Epithelial cell of esophagus (primary cell): ENCODE measurements around the gene HOXA9.

Source experiments
- DNase-seq: peaks from one replicate; pipeline ENCODE4 v3.0.0; 2010; ENCODE audit warnings: low read depth
- H3K4me3 ChIP-seq: 2 replicates; pipeline ENCODE4 v1.5.1; 2011; ENCODE audit warnings: mild to moderate bottlenecking, low read length, control low read depth
- TF ChIP-seq, protein P1 (sequence below): IDR thresholded peaks from 2 replicates; pipeline ENCODE4 v1.5.1; 2011; ENCODE audit warnings: low read depth, mild to moderate bottlenecking, low read length, control low read depth, inconsistent platforms; ENCODE audit not compliant: insufficient read depth; ENCODE audit errors: missing control alignments

Gene HOXA9

GRCh38 chr7:27155816-27156507 lies 9.4 kb downstream of the HOXA9 start:
- peak; percentile 32 for DNase-seq
- peak overlapping the region; percentile 3 for H3K4me3 ChIP-seq
- TF ChIP-seq, protein P1, sequence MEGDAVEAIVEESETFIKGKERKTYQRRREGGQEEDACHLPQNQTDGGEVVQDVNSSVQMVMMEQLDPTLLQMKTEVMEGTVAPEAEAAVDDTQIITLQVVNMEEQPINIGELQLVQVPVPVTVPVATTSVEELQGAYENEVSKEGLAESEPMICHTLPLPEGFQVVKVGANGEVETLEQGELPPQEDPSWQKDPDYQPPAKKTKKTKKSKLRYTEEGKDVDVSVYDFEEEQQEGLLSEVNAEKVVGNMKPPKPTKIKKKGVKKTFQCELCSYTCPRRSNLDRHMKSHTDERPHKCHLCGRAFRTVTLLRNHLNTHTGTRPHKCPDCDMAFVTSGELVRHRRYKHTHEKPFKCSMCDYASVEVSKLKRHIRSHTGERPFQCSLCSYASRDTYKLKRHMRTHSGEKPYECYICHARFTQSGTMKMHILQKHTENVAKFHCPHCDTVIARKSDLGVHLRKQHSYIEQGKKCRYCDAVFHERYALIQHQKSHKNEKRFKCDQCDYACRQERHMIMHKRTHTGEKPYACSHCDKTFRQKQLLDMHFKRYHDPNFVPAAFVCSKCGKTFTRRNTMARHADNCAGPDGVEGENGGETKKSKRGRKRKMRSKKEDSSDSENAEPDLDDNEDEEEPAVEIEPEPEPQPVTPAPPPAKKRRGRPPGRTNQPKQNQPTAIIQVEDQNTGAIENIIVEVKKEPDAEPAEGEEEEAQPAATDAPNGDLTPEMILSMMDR: no peak

DNA sequence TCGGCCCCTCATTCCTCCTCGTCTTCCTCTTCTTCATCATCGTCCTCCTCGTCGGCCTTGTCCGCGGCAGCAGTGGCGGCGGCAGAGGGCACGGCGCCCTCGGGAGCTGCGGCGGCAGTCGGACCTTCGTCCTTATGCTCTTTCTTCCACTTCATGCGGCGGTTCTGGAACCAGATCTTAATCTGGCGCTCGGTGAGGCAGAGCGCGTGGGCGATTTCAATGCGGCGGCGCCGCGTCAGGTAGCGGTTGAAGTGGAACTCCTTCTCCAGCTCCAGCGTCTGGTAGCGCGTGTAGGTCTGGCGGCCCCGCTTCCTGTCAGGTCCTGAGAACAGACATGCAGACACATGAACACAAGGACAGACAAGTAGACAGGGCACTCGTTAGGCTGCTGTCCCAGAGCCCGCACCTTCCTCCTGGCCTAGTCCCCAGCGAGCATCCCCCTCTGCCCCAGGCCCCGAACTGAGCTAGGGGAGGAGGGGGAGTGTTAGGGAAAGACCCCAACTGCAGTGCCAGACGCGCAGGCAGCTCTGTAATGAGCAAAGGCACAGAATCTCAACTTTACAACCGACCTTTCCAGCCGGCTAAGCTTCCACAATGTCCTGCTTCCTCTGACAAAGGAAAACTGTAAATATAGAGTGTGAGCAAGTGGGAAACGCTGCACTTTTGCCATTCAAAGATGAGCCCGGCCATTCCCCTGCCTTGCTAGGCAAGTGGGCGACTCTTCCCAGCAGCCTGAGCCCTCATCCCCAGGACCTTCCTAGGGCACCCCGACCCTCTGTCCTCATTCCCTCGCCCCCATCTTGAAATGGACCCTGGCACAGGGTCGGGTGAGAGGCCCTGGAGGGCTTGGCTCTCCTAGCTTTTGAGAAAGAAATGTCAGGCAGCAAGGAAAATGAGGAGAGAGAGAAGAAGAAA lies 10.2 kb downstream of the HOXA9 start:
- DNase-seq: peak; percentile 68
- H3K4me3 ChIP-seq: no peak overlapping the region
- TF ChIP-seq, protein P1: no peak

DNA sequence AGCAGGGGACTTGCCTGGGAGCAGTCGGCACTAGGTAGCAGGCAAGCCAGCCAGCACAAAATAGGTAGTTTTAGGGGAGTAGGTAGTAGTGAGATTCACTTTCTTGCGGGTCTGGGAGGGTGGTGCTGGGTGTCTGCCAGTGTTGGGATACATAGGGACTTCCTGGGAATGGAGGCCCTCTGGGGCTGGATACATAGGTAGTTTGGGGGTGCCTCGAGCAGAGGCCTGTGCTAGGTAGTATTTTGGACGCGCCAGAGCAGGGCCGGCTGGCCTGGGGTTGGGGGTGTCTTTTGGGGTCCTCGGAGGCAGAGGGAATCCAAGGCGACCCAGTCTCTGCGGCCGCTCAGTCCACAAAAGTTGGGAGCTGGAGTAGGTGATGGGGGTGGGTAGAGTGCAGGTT lies 11.0 kb downstream of the HOXA9 start:
- TF ChIP-seq, protein P1: no peak
- DNase-seq: no peak
- H3K4me3 ChIP-seq: no peak overlapping the region

DNA sequence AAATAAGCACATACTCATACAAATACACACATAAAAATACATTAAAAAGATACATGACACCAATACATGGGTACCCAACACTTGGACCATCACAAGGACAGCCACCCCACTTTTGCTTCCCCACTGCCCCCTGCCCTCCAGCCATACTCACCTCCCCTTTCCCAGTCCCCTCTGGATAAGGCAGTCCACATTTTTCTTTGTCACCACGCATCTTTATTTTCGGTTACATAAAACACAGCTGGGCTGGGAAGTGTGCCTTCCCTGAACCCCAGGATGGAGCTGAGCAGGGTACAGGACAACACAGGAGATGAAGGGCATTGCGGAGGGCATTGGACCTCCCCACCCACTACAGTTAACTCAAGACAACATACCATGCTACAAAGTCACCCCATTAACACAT lies 11.8 kb downstream of the HOXA9 start:
- TF ChIP-seq, protein P1: no peak
- no peak overlapping the region for H3K4me3 ChIP-seq
- DNase-seq: no peak

- H3K4me3 ChIP-seq: no peak overlapping the region
- DNase-seq: no peak
- TF ChIP-seq, protein P1: no peak
These were observed 12.4 kb downstream of the HOXA9 start for GRCh38 chr7:27152816-27153442.

DNA sequence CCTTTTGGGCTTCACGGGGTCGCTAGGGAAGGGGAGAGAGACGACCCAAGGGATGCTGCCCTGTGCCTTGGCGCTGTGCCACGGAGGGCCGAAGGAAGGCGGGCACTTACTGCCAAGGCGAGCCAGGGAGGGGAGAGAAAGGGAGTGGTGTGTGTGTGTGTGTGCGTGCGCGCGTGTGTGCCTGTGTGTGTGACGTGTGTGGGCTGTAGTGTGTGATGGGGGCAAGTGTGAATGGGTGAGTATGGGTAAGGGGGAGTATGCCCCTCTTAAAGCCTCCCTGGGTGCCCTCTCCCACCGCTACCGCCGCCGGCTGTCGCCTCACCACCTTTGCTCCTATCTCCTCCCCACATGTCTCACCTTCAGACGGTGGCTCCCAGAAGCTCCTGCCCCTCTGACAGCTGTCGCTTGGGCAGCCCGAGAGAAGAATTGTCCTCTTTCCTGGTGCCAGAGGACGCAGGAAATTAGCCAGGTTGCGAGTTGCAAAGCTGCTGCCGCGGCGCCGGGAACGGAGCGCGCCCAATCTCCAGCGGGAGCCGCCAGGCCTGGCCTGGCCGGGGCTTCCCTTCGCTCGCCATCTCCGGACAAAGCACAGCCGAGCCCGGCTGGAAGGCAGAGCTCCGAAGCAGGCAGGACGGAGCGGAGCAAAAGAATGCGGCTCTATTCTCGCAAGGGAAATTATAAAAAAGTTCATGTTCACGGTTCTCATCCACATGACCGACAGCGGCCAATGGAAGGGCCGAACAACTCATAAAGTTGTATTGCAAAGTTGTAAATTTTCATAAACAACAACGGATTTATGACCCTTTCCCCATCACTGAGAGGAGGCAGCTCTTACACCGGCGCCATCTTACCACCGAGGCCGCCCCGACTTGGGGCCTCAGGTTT lies 13.2 kb downstream of the HOXA9 start, which contains the start of gene HOXA3:
Gene HOXA3, minus strand, starts transcription at position 653 of the 885 bp plus-strand sequence. CDS start 41,943 bp downstream, outside the sequence.
- peak within 1 kb of the TSS; percentile 13 for H3K4me3 ChIP-seq
- no peak for DNase-seq
- TF ChIP-seq, protein P1: no peak
